Measurements from ENCODE around the gene POLR2L. TPM values are rescaled to one million over a fixed set of nuclear protein-coding genes. Genes with fewer than 3 reads are reported as not detected.

POLR2L gene
- total and polyA plus RNA-seq, 3 experiments from 2014 or later, result 114 to 182 (median 178) TPM

DNA sequence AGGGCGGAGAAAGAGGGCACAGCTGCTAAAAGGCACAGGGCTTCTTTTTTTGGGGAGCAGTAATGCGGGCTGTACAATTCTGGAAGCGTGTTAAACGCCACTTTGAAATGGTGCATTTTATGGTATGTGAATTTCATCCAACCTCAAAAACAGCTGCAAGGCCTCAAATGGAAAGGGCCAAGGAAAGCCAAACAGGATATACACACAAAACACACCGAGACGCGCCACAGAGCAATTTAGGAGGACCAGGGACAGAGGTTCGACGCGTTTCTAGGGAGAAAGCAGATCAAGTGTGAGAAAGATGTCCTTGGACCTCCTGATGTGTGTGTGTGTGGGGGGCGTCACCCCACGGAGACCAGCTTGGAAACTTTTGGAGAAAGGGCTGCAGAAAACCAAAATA, 31.4 kb upstream of the POLR2L start:
- H3K36me3 Mint-ChIP-seq, result peaks cover 0 to 22% (median 7%) of the 10 kb centered on the region in 3 donors
- Histone ChIP-seq H3K36me3 (ENCODE audit: insufficient read depth, low read length) (no peaks in the 10 kb centered on the region), H3K4me1 (ENCODE audit: insufficient read depth, low read length) (no peaks in the 10 kb centered on the region), H3K27me3 (ENCODE audit: insufficient read depth, low read length, poor library complexity, severe bottlenecking) (no peaks in the 10 kb centered on the region), H3K4me3 (ENCODE audit: low read length) (no peak overlapping the region), H3K27ac (ENCODE audit: low read depth, low read length) (no peak overlapping the region), H3K9me3 (ENCODE audit: low read length) (no peaks in the 10 kb centered on the region)
- H3K4me1 Mint-ChIP-seq, result no peaks in the 10 kb centered on the region
- no peak overlapping the region for H3K4me3 Mint-ChIP-seq
- no peaks in the 10 kb centered on the region for H3K9me3 Mint-ChIP-seq
- DNase-seq, result no peak
- ChIA-PET CTCF (no interaction called here), POLR2A (interaction anchor here (0.6 kb wide), 1 partner anchor 84 kb away, joined by 4 read pairs; the partner anchor contains the start of gene CEND1)
- no peaks in the 10 kb centered on the region for H3K27me3 Mint-ChIP-seq
- peak overlapping the region in 3 of 8 donors; percentile 56 to 68 (median 64) for H3K27ac Mint-ChIP-seq

- CTCF ChIA-PET, result no interaction called here
- H3K4me1 ChIP-seq (ENCODE audit: insufficient read depth, low read length), result no peaks in the 10 kb centered on the region
- no peak overlapping the region for H3K4me3 ChIP-seq (ENCODE audit: low read length)
- POLR2A ChIA-PET, result no interaction called here
- no peak overlapping the region for H3K27ac Mint-ChIP-seq
- H3K9me3 Mint-ChIP-seq, result no peaks in the 10 kb centered on the region
- no peaks in the 10 kb centered on the region for H3K9me3 ChIP-seq (ENCODE audit: low read length)
- no peaks in the 10 kb centered on the region for H3K36me3 ChIP-seq (ENCODE audit: insufficient read depth, low read length)
- no peaks in the 10 kb centered on the region for H3K4me1 Mint-ChIP-seq
- peaks cover 0 to 23% (median 7%) of the 10 kb centered on the region in 3 donors for H3K36me3 Mint-ChIP-seq
- no peaks in the 10 kb centered on the region for H3K27me3 Mint-ChIP-seq
- DNase-seq, result no peak
- H3K4me3 Mint-ChIP-seq, result no peak overlapping the region
- no peak overlapping the region for H3K27ac ChIP-seq (ENCODE audit: low read depth, low read length)
- H3K27me3 ChIP-seq (ENCODE audit: insufficient read depth, low read length, poor library complexity, severe bottlenecking), result no peaks in the 10 kb centered on the region
These were observed 30.5 kb upstream of the POLR2L start for GRCh38 chr11:872799-873198.

- no peak overlapping the region for H3K27ac ChIP-seq (ENCODE audit: low read depth, low read length)
- H3K4me1 ChIP-seq (ENCODE audit: insufficient read depth, low read length), result no peaks in the 10 kb centered on the region
- DNase-seq, result no peak
- H3K27ac Mint-ChIP-seq, result no peak overlapping the region
- no peaks in the 10 kb centered on the region for H3K36me3 ChIP-seq (ENCODE audit: insufficient read depth, low read length)
- no peaks in the 10 kb centered on the region for H3K27me3 Mint-ChIP-seq
- H3K9me3 Mint-ChIP-seq, result no peaks in the 10 kb centered on the region
- no peaks in the 10 kb centered on the region for H3K4me1 Mint-ChIP-seq
- H3K9me3 ChIP-seq (ENCODE audit: low read length), result no peaks in the 10 kb centered on the region
- ChIA-PET POLR2A (no interaction called here), CTCF (interaction anchor here (1.0 kb wide), 1 partner anchor 23 kb away, joined by 3 read pairs; no protein-coding TSS in a partner anchor)
- H3K4me3 ChIP-seq (ENCODE audit: low read length), result no peak overlapping the region
- H3K4me3 Mint-ChIP-seq, result no peak overlapping the region
- peaks cover 0 to 21% (median 7%) of the 10 kb centered on the region in 3 donors for H3K36me3 Mint-ChIP-seq
- H3K27me3 ChIP-seq (ENCODE audit: insufficient read depth, low read length, poor library complexity, severe bottlenecking), result no peaks in the 10 kb centered on the region
These were observed 29.1 kb upstream of the POLR2L start for GRCh38 chr11:871472-871871.

- H3K27me3 ChIP-seq (ENCODE audit: insufficient read depth, low read length, poor library complexity, severe bottlenecking), result no peaks in the 10 kb centered on the region
- no peaks in the 10 kb centered on the region for H3K4me1 ChIP-seq (ENCODE audit: insufficient read depth, low read length)
- H3K27ac ChIP-seq (ENCODE audit: low read depth, low read length), result no peak overlapping the region
- Mint-ChIP-seq H3K9me3 (no peaks in the 10 kb centered on the region), H3K27ac (no peak overlapping the region), H3K4me1 (no peaks in the 10 kb centered on the region), H3K36me3 (peaks cover 0 to 15% (median 4%) of the 10 kb centered on the region in 3 donors), H3K4me3 (no peak overlapping the region), H3K27me3 (no peaks in the 10 kb centered on the region)
- DNase-seq, result no peak
- ChIA-PET POLR2A (no interaction called here), CTCF (no interaction called here)
- H3K36me3 ChIP-seq (ENCODE audit: insufficient read depth, low read length), result no peaks in the 10 kb centered on the region
- no peaks in the 10 kb centered on the region for H3K9me3 ChIP-seq (ENCODE audit: low read length)
- H3K4me3 ChIP-seq (ENCODE audit: low read length), result no peak overlapping the region
These were observed 28.1 kb upstream of the POLR2L start for GRCh38 chr11:870418-870817.

DNA sequence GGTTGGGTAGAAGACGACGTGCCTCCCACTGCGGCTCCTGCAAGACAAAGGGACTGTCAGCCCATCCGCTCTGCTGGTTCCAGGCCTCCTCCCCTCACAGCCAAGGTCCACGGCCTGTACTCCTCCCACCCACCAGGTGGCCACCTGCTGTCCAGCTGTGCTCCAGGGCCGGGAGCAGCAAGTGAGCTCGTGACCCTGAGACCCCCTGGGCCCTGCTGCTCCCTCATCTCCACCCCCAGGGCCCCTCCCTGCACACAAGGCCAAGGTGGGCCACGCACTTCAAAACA, 27.7 kb upstream of the POLR2L start:
- CTCF ChIA-PET, result no interaction called here
- Histone ChIP-seq H3K36me3 (ENCODE audit: insufficient read depth, low read length) (no peaks in the 10 kb centered on the region), H3K4me1 (ENCODE audit: insufficient read depth, low read length) (no peaks in the 10 kb centered on the region), H3K9me3 (ENCODE audit: low read length) (no peaks in the 10 kb centered on the region), H3K27me3 (ENCODE audit: insufficient read depth, low read length, poor library complexity, severe bottlenecking) (no peaks in the 10 kb centered on the region), H3K27ac (ENCODE audit: low read depth, low read length) (no peak overlapping the region), H3K4me3 (ENCODE audit: low read length) (no peak overlapping the region)
- no peaks in the 10 kb centered on the region for H3K4me1 Mint-ChIP-seq
- DNase-seq, result no peak
- no peak overlapping the region for H3K27ac Mint-ChIP-seq
- peaks cover 0 to 12% (median 3%) of the 10 kb centered on the region in 3 donors for H3K36me3 Mint-ChIP-seq
- H3K9me3 Mint-ChIP-seq, result no peaks in the 10 kb centered on the region
- no peaks in the 10 kb centered on the region for H3K27me3 Mint-ChIP-seq
- H3K4me3 Mint-ChIP-seq, result no peak overlapping the region
- POLR2A ChIA-PET, result no interaction called here

DNA sequence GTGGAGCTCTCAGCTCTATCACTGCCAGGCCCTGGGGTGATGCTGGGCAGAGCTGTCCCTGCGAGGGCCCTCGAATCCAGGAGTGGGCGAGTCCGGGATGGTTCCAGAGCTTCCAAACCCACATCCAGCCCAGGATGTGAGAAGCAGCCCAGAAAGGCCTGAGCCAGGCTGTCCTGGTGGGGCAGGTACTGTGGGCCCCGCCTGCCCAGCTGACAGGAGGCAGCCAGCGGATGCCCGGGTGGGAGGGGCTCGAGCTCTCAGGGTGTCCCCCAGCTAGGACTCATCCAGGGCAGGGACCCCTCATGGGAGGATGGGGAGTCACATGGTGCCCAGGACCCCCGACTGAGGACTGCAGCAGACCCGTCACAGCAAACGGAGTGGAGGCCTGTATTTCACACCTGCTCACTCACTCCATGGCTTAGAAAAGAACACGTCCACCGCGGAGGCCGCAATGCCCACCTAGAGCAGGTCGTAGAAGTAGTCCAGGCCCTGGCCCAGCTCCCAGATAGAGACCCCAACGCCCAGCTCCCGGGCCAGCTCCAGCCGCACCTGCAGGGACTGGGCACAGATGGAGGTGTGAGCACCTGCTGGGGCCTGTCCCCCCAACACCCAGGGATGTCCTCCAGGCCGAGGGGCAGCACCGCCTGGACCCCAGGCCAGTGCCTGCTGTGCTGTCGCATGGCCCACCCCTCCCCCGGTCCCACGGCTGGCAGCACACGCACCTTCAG, 27.2 kb upstream of the POLR2L start:
- H3K4me1 ChIP-seq (ENCODE audit: insufficient read depth, low read length), result no peaks in the 10 kb centered on the region
- no peaks in the 10 kb centered on the region for H3K36me3 ChIP-seq (ENCODE audit: insufficient read depth, low read length)
- no peak overlapping the region for H3K27ac ChIP-seq (ENCODE audit: low read depth, low read length)
- POLR2A ChIA-PET, result no interaction called here
- no peaks in the 10 kb centered on the region for H3K27me3 Mint-ChIP-seq
- no peaks in the 10 kb centered on the region for H3K9me3 Mint-ChIP-seq
- CTCF ChIA-PET, result no interaction called here
- H3K4me3 ChIP-seq (ENCODE audit: low read length), result no peak overlapping the region
- no peaks in the 10 kb centered on the region for H3K9me3 ChIP-seq (ENCODE audit: low read length)
- H3K36me3 Mint-ChIP-seq, result peaks cover 0 to 10% (median 3%) of the 10 kb centered on the region in 3 donors
- no peaks in the 10 kb centered on the region for H3K4me1 Mint-ChIP-seq
- no peaks in the 10 kb centered on the region for H3K27me3 ChIP-seq (ENCODE audit: insufficient read depth, low read length, poor library complexity, severe bottlenecking)
- no peak overlapping the region for H3K4me3 Mint-ChIP-seq
- H3K27ac Mint-ChIP-seq, result no peak overlapping the region
- no peak for DNase-seq

DNA sequence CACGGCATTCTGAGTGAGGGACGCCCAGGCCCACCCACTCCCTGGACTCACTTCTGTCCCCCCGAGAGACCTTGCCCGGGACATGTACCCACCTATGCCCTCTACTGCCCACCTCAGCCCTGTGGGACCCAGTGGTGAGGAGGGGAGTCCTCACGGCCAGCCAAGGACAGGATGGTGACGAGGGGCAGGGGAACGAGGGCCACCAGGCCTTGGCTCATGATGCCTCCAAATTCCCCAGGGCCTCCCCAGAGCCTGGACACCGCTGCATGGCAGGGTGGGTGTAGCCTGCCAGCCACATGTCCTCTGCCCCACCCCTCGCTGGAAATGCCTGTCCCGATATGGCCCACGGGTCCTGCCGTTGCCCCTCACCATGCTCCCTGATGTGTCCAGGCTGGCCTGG, 26.5 kb upstream of the POLR2L start:
- Mint-ChIP-seq H3K27me3 (no peaks in the 10 kb centered on the region), H3K4me1 (no peaks in the 10 kb centered on the region), H3K36me3 (peaks cover 0 to 8% (median 2%) of the 10 kb centered on the region in 3 donors), H3K27ac (no peak overlapping the region), H3K9me3 (no peaks in the 10 kb centered on the region), H3K4me3 (no peak overlapping the region)
- H3K4me1 ChIP-seq (ENCODE audit: insufficient read depth, low read length), result no peaks in the 10 kb centered on the region
- H3K9me3 ChIP-seq (ENCODE audit: low read length), result no peaks in the 10 kb centered on the region
- CTCF ChIA-PET, result no interaction called here
- H3K4me3 ChIP-seq (ENCODE audit: low read length), result no peak overlapping the region
- no peak for DNase-seq
- no peaks in the 10 kb centered on the region for H3K27me3 ChIP-seq (ENCODE audit: insufficient read depth, low read length, poor library complexity, severe bottlenecking)
- POLR2A ChIA-PET, result no interaction called here
- H3K36me3 ChIP-seq (ENCODE audit: insufficient read depth, low read length), result no peaks in the 10 kb centered on the region
- H3K27ac ChIP-seq (ENCODE audit: low read depth, low read length), result no peak overlapping the region

DNA sequence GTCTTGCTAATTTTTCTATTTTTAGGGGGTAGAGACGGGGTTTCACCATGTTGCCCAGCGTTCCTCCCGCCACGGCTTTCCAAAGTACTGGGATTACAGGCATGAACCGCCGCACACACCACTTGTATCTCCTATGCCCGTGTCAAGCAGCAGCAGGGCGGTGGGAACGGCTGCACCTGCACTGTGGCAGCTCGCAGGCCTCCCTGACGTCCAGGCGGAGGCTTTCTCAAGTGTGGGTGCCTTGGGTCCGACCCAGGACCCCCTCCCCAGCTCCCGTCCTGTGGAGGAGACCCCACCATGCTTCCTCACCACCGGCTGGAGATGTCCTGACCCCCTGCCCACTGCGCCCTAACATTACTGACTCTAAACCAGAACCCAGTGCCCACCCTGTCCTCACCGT, 26.1 kb upstream of the POLR2L start:
- Histone ChIP-seq H3K27me3 (ENCODE audit: insufficient read depth, low read length, poor library complexity, severe bottlenecking) (no peaks in the 10 kb centered on the region), H3K9me3 (ENCODE audit: low read length) (no peaks in the 10 kb centered on the region), H3K4me1 (ENCODE audit: insufficient read depth, low read length) (no peaks in the 10 kb centered on the region), H3K36me3 (ENCODE audit: insufficient read depth, low read length) (no peaks in the 10 kb centered on the region), H3K27ac (ENCODE audit: low read depth, low read length) (no peak overlapping the region), H3K4me3 (ENCODE audit: low read length) (no peak overlapping the region)
- Mint-ChIP-seq H3K27me3 (no peaks in the 10 kb centered on the region), H3K36me3 (peaks cover 0 to 4% (median 0%) of the 10 kb centered on the region in 3 donors), H3K9me3 (no peaks in the 10 kb centered on the region), H3K4me3 (no peak overlapping the region), H3K27ac (no peak overlapping the region), H3K4me1 (no peaks in the 10 kb centered on the region)
- DNase-seq, result no peak
- ChIA-PET CTCF (interaction anchor here (1.0 kb wide), 1 partner anchor 20 kb away, joined by 4 read pairs; no protein-coding TSS in a partner anchor), POLR2A (no interaction called here)

Data from CD8-positive, alpha-beta memory T cell (primary cell).